HG03097 (cell line): ENCODE data around the gene SIAH3.
"Not testable (repeated sequence)": the region's sequence is repeated elsewhere in the genome, so short reads cannot be mapped to it uniquely, and the experiment has no call there.

Experiments
- ATAC-seq: cut with Tn5 transposase; IDR thresholded peaks from one replicate; pipeline ENCODE4 v1.9.1; 2021; ENCODE audit not compliant: unreplicated experiment, low FRiP score

The SIAH3 gene, protein sequence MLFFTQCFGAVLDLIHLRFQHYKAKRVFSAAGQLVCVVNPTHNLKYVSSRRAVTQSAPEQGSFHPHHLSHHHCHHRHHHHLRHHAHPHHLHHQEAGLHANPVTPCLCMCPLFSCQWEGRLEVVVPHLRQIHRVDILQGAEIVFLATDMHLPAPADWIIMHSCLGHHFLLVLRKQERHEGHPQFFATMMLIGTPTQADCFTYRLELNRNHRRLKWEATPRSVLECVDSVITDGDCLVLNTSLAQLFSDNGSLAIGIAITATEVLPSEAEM

DNA sequence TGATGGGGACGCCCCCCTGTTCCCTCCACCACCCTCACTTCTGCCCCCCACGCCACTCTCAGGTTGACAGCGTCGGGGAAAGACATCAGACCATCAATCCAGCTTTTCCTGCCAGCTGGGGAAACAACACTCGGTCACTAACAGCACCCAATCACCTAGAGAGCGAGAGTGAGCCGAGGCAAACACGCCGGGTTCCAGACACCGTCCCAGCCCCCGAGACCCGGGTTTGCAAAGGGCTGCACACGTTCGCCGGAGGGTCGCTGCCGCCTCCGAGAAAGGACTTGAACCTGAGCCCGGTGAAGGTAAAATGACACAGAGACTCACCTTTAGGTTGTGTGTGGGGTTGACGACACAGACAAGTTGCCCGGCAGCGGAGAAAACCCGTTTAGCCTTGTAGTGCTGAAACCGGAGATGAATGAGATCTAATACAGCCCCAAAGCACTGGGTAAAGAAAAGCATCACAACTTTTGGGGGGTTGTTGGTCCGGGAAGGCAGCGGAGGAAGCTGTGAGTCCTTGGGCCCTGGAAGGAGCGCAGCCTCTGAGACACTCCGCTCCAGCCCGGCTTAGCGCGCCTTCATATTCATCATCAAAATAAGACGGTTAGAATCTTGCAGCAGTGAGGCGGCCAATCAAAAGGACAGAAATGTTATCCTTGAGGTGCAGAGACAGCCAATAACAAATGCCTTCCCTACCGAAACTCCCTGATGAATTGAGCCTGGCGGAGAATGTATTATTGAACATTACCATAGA lies at the start of gene SIAH3:
TSS of gene SIAH3 (minus strand) at position 583 of the 751 bp plus-strand sequence. CDS start at position 459, 124 bp downstream.
- no peak for ATAC-seq

DNA sequence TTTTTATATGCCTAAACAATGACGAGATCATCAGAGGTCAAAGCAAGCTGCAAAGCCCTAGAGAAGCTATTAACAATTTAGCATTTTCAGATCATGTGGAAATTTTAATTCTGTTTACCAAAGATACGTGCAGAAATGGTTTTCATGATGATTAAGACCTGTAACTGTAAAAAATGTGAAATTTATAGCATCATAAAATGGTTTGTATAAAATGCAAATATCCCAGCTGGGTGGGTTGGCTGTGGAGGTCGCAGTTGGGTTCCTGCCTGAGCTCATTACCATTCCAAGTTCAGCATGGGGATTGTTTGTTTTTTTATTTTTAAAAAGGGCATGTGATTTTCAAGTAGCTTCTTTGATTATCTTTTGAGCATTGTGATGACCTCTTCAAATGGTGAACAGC lies 47.9 kb upstream of the SIAH3 start:
- no peak for ATAC-seq

DNA sequence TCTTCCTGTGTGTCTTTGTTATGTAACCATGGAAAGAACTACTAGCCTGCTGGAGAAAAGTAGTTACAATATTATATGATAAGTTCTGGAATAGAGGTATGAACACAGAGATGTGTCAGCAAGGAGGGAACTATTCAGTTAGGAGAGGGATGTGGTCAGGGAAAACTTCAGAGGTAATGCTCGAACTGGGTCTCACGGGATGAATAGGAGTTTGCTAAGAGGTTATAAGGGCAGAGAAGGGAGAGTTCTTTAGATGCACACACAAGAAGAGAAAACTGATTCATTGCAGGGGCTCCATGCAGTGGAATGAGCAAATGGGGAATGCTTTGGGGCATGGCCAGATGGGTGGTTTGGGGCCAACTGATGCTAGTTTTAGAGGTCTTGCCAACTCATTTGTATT lies 46.0 kb upstream of the SIAH3 start:
- ATAC-seq: no peak

DNA sequence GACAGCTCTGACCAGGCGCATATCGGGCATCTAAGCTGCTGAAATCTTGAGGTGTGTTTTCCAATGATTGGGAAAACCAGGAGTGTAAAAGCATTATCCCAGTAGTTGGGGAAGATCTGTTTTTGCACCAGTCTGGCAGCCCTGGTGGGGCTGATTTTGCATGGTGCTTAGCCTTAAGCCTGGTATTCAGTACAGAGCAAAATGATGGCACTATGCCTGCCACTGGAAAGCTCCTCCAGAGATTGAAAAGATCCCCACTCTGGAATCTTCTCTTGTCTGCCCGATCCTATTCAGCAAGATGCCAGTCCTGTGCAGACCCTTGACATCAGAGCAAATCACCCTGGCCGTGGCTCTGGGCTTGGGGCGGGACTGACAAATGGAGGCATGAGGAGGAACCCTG lies 44.7 kb upstream of the SIAH3 start:
- no peak for ATAC-seq

DNA sequence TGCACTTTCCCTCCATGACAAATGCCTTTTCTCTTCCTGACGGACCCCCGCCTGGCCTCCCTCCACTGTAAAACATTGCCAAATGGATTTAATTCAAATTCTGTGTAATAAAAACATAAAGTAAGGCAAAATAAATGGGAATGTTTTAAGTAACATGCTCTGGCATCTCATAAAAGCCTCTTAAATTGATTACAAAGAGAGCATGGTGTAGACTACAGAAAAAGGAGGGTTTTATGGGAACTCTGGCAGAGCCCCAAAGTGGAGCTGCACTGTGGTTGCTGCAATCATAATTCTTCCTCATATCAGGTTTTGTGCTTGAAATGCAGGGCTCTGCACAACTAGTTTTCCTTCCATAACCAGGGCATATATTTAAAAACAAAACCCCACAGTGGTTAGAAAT lies 44.3 kb upstream of the SIAH3 start:
- ATAC-seq: no peak

DNA sequence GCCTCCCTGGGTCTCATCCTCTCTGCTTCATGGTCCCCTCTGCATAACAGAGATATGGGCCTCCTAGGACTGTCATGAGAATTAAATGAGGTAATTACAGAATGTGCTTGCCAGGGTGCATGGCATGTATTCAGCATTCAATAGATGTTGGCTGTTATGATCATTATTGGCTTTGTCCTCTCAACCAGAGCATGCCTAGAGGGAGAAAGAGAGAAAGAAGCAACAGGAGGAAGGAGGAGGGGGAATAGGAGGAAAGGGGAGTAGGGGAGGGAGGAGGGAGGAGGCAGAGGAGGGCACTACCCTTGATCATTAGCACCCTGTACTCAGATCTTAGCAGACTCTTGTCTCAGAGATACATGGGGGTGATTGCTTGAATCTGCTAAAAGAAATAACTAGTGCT lies 41.0 kb upstream of the SIAH3 start:
- no peak for ATAC-seq

DNA sequence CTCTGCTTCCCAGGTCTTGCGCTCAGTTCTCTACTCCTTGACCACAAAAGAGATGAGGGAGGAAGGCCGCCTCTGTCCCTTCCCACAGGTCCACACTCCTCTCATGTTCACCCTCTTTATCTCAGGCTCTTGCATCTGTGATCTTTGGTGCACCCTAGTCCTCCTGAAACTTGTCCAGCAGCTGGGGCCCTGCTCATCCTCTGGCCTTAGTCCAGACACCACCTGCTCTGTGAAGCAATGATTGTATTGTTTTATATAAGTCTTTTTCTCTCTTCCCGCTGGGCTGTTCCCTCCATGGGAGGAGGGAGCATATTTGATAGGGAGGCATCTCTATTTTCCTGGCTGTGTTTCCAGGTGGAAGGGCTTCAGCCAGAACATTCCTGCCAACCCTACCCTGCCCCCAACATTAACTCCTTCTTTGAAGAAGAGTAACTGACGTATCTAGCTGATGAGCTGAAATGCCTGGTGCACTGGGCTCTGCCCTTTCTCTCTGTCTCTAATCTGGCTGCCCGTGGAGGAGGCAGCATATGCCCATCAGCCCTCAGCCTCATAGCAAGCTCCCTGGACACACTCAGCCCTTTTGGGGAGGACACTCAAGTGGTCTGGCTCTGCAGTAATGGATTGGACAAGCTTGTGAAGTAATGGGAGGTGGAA lies 38.2 kb upstream of the SIAH3 start:
- ATAC-seq: no peak

DNA sequence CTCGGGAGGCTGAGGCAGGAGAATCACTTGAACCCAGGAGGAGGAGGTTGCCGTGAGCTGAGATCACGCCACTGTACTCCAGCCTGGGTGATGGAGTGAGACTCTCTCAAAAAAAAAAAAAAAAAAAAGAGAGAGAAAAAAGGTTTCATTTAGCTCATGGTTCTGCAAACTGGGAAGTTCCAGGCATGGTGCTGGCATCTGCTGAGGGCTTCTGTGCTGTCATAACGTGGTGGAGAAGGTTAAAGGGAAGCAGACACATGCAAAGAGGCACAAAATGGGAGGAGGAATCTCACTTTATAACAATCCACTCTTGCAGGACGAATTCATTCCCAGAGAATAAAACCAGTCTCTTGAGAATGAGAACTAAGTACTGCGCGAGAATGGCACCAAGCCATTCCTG lies 34.9 kb upstream of the SIAH3 start:
- no peak for ATAC-seq

DNA sequence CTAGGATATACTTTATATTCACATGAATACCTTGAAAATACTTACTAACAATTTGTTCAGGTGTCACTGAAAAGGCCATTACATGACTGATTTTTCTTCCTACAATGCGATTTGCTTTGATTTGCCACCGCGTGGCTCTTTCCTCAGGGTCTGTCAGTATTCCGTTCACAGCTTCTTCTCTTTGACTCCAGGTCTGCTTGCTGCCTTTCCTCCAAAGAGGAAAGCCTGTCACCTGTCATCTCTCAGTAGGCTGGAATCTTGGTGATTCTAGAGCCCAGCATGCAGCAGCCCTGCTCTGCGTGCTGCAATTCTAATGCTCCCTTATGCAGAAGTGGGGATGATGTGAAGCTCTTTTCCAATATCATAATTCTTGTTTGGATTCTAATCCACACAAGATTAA lies 33.6 kb upstream of the SIAH3 start:
- no peak for ATAC-seq

DNA sequence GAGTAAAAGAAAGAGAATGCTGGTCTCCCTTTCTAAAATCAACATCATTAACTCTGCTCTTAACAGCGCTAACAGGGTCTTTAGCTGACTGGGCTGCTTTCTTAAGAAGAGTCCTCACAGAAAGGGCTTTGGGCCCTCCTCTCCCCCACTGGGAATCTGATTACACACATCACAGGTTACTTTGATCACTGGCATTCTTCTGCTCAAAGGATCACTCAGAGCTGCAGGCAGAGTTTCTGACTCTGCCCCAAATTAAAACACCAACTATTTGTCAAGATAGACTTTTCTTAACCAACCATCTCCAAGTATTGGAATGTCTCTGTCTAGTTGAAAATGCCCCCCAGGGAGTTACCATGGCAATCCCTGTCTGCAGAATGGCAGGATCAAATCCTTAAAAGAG lies 31.1 kb upstream of the SIAH3 start:
- ATAC-seq: no peak

DNA sequence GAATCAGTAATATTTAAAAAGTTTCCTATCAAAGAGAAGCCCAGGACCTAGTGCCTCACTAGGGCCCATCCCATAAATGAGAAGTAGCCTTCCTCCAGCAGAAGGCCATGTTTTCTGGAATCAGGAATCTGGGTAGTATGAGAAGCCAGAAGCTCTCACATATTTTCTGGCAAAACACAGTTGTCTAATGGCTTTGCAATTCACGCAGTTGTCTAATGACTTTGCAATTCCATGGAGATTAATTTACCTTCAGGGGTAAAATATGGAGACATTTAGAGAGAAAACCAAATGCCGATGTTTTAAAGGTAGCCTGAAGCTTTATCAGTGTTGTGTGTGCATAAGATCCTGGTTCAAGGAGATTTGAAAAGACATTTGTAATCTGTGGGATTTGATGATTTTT lies 29.8 kb upstream of the SIAH3 start:
- ATAC-seq: no peak

DNA sequence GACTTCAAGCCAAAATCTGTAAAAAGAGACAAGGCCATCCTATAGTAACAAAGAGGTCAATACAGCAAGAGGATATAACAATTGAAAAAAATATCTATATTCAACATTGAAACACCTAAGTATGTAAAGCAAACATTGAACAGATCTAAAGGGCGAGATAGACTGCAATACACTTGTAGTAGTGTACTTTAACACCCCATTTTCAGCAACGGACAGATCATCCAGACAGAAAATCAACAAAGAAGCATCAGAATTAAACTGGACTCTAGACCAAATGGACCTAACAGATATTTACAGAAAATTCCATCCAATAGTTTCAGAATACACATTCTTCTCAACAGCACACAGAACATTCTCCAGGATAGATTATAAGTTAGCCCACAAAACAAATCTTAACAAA lies 28.7 kb upstream of the SIAH3 start:
- no peak for ATAC-seq

DNA sequence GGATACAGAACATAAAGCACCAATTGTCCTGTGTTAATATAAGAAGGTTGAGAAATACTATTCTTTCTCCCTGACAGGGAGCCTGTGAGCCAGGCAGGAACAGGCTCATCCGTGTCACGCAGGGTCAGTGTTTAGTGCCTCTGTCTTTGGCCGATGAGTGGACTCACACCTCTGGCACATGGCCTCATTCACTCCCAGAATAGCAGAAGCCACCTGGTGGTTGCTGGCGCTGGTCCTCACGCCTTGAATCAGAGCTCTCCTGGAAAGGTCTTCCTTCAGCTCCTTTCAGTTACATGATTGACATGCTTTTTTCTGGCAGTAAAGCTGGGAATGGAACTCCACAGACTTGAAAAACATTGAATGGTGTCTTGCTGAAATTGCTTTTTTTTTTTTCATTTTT lies 28.1 kb upstream of the SIAH3 start:
- no peak for ATAC-seq

DNA sequence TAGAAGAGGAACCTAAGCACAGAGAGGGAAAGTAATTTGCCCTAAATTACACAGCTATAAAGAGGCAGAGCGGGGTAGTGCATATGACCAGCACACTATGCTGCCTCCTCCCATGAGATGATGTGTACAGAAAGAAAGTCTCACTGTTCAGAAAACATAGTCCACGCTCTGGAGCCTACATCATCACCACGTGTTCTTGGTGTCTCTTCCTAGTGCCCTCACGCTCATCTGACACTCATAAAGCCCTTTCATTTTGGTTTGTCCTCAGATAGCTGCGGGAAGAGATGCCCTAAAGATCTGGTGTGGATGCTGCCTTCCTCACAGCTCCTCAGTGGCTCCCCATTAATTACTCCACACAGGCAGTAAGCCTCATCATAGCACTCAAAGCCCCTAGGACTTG lies 27.4 kb upstream of the SIAH3 start:
- no peak for ATAC-seq

DNA sequence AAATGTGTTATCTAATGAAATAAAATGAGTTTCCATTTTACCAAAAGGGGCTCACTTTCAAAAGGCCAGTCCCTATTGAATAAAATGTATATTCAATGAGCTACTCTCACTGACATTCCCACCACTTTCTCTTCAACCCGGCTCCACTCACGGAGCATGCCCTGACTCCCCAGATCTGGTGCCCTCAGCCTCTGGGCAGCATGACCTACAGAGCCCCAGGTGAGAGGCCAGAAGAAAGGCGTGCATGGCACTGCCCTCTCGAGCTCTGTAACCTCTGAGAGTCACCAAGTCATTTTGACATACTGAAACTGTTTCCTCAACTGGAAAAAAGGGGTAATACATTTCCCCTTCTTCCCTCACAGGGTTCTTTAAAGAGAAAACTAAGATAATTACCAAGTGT lies 25.2 kb upstream of the SIAH3 start:
- no peak for ATAC-seq

DNA sequence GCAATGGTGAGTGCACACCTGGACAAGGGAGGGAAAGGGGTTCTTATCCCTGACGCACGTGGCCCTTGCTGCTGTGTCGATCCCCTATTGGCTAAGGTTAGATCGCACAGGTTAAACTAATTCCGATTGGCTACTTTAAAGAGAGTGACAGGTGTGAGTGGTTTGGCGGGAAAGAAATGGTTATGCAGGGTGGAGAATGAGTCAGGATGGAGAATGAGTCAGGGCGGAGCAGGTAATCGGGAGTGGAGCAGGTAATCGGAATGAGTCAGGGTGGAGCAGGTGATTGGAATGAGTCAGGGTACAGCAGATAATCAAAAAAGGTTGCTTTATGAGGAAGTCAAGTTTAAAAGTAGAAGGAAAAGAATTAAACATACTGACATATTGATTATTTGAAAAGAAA lies 24.4 kb upstream of the SIAH3 start:
- no peak for ATAC-seq

DNA sequence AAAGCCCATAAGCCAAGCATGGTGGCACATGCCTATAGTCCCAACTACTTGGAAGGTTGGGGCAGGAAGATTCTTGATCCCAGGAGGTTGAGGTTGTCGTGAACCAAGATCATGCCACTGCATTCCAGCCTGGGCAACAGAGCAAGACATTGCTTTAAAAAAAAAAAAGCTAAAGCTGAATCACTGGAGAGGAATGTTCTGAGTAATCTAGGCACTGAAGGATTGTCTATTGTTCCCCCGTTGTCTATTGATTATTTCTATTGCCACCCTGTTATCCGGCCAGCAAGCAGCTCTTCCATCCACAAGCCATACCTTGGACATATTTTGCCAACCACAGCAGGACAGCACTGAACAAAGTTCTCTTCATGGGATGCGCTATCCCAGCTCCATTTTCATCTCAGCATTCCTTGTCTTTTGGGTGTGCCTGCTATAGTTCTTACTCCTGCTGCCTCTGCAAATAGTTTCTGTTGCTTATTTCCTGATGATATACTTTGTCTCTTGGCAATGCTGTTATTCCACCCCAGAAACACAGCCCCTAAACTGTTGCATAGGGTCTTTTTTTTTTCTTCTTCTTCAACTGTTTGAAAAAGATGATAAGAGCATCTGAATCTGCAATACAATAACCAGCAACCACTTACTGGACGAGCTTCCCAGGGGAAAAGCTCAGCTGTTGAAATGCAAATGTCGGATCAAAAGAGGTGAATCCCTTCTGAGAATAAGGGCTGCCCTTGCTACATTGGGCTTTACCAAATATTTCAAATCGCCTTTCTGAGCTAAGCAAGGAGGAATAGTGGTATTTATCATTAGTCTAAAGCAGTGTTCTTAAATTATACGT lies 22.2 kb upstream of the SIAH3 start:
- no peak for ATAC-seq

DNA sequence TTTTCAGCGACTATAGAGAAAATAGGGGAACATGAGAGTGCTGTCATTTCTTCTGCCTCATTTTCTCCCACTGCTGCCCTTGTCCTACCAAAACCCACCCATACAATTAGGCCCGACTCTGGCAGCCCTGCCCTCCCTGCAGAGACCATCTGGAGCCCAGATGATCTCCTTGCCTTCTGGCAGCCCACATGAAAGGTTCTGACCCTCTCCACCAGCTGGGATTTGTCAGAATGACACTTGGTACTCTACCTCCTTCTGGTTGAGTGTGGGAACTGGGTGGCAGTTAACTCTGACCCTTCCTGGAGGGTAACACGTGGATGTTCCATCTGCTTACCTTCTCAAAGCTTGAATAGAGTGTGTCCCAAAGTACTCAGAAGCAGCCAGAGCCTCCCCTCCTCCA lies 21.0 kb upstream of the SIAH3 start:
- no peak for ATAC-seq

DNA sequence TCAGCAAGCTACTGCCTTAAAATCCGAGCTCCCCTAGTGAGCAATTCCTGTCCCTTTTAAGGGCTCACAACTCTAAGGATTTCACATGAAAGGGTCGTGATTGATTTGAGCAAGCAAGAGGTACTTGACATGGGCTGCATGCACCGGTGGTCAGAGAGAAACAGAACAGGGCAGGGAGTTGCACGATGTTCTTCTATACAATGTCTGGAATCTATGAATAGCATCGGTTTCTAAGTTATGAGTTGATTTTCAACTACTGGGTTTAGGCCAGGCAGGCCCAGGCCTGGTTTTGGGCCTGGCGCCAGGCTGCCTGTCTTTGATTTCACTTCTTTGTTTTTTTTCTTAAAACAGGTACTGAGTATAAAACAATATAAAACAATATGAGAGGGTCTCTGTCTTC lies 19.6 kb upstream of the SIAH3 start:
- not testable (repeated sequence) for ATAC-seq

DNA sequence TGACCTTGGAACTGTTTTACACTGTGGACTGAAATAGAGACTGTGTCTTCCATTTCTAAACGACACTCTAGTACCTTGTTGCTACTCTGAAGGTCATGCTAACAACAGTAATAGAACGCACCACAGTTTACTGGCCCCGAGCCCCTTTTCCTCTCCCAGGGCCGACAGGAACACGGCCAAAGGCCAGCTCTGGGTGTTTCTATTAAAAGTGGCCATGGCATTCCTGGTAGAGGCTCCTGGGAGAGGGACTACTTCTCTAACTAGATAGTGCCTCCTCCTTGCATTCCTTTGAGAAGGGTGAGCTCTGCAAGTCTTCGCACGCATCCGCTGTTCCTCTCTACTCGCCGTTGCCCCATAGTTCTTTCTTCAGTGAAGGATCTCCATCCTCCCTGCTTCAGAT lies 18.7 kb upstream of the SIAH3 start:
- ATAC-seq: no peak

DNA sequence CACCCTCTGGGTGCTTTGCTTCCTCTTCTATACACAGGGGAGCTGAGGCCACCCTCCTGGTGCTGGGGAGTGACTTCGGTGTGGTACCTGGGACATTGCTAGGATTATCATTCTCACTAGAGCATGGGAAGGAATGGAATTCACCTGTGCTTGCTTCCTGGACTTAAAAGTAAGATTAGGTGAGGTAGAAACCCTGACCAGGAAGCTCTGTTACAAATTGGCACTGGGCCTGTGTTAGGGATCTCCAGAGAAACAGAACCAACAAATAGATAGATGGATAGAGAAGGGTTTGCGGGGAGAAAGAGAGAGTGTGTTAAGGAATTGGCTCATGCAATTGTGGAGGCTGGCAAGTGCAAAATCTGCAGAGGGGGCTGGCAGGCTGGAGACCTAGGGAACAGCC lies 13.9 kb upstream of the SIAH3 start:
- no peak for ATAC-seq
